Measurements from ENCODE around the gene ABCG1. TPM values are rescaled to one million over a fixed set of nuclear protein-coding genes. Genes with fewer than 3 reads are reported as not detected.

ABCG1 gene
- total RNA-seq, 1 experiment from 2014 or later, result not detected

DNA sequence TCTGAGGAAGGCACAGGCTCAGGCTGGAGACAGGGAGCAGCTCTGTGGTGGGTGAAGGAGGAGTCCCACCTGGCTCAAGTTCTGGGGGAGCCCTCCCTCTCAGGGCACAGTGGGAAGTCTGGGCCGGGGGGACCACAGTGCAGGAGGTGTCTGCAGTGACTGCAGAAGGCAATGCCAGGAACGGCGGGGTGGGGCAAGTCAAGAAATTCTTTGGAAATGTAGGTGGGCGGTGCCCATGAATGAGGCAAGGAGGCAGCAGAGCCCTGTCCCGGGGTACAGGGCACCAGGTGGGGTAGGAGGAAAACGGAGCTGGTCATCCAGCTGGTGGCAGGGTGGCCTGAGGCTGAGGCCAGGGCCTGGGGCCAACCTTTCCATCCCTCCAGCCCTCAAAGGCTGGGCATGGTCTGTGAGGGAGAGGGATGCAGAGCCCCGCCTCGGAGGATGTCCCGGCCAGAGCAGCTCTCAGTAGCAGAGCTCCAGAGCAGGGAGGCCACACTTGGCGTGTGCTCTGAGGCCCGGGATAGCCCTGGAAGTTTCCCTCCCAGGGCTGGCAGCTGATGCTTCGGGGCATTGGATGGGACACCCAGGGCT is 91.6 kb downstream of the ABCG1 start:
- Histone ChIP-seq H3K36me3 (ENCODE audit: control insufficient read depth, insufficient read depth, low read length) (no peaks in the 10 kb centered on the region; the same call in 1 of the 2 replicates), H3K9me3 (no peaks in the 10 kb centered on the region), H3K27me3 (replicated peaks; ENCODE audit: control insufficient read depth, insufficient read depth, low read length) (no peaks in the 10 kb centered on the region), H3K4me3 (ENCODE audit: low read depth, low read length) (no peak overlapping the region), H3K4me1 (peaks cover 16% of the 10 kb centered on the region)
- no TSS peak for BruUV-seq (replicated peaks)
- no peak for DNase-seq
- Mint-ChIP-seq H3K27me3 (ENCODE audit: insufficient read depth, unreplicated experiment) (peaks cover 3% of the 10 kb centered on the region), H3K4me1 (ENCODE audit: low read depth, unreplicated experiment) (peaks cover 6% of the 10 kb centered on the region), H3K4me3 (ENCODE audit: unreplicated experiment) (no peak overlapping the region), H3K9me3 (ENCODE audit: unreplicated experiment) (no peaks in the 10 kb centered on the region), H3K27ac (ENCODE audit: unreplicated experiment) (peak overlapping the region; percentile 9), H3K36me3 (ENCODE audit: insufficient read depth, unreplicated experiment) (no peaks in the 10 kb centered on the region)
- ChIA-PET POLR2A (no interaction called here), CTCF (interaction anchor here (0.6 to 2.9 kb wide), 8 partner anchors 28 to 165 kb away, joined by 3 to 15 read pairs (median 6); partner anchors contain the start of gene TFF1)
- TF ChIP-seq, protein P1, sequence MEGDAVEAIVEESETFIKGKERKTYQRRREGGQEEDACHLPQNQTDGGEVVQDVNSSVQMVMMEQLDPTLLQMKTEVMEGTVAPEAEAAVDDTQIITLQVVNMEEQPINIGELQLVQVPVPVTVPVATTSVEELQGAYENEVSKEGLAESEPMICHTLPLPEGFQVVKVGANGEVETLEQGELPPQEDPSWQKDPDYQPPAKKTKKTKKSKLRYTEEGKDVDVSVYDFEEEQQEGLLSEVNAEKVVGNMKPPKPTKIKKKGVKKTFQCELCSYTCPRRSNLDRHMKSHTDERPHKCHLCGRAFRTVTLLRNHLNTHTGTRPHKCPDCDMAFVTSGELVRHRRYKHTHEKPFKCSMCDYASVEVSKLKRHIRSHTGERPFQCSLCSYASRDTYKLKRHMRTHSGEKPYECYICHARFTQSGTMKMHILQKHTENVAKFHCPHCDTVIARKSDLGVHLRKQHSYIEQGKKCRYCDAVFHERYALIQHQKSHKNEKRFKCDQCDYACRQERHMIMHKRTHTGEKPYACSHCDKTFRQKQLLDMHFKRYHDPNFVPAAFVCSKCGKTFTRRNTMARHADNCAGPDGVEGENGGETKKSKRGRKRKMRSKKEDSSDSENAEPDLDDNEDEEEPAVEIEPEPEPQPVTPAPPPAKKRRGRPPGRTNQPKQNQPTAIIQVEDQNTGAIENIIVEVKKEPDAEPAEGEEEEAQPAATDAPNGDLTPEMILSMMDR (IDR thresholded peaks at IDR 0.05; ENCODE audit: insufficient read depth in 1 of 2, low read depth in 1 of 2, low read length in 1 of 2, severe bottlenecking in 1 of 2, unreplicated experiment in 1 of 2), result no peak
- intact Hi-C loops (cut with micrococcal nuclease; ENCODE audit: unreplicated experiment), result loop anchor here (10.0 kb wide), 2 partner anchors 54 to 224 kb away; partner anchors contain the start of gene TFF1

GRCh38 chr21:42311160-42311559 is 92.2 kb downstream of the ABCG1 start:
- Histone ChIP-seq H3K9me3 (no peaks in the 10 kb centered on the region), H3K4me3 (ENCODE audit: low read depth, low read length) (no peak overlapping the region), H3K36me3 (ENCODE audit: control insufficient read depth, insufficient read depth, low read length) (no peaks in the 10 kb centered on the region; the same call in 1 of the 2 replicates), H3K27me3 (replicated peaks; ENCODE audit: control insufficient read depth, insufficient read depth, low read length) (no peaks in the 10 kb centered on the region), H3K4me1 (peaks cover 20% of the 10 kb centered on the region)
- H3K4me1 Mint-ChIP-seq (ENCODE audit: low read depth, unreplicated experiment), result peaks cover 11% of the 10 kb centered on the region
- CTCF ChIA-PET, result interaction anchor here (1.0 to 1.9 kb wide), 5 partner anchors 27 to 166 kb away, joined by 3 to 8 read pairs (median 5); no protein-coding TSS in a partner anchor
- POLR2A ChIA-PET, result no interaction called here
- no peaks in the 10 kb centered on the region for H3K36me3 Mint-ChIP-seq (ENCODE audit: insufficient read depth, unreplicated experiment)
- no peak overlapping the region for H3K4me3 Mint-ChIP-seq (ENCODE audit: unreplicated experiment)
- no TSS peak for BruUV-seq (replicated peaks)
- TF ChIP-seq, protein P1 (IDR thresholded peaks at IDR 0.05; ENCODE audit: insufficient read depth in 1 of 2, low read depth in 1 of 2, low read length in 1 of 2, severe bottlenecking in 1 of 2, unreplicated experiment in 1 of 2), result no peak
- H3K27ac Mint-ChIP-seq (ENCODE audit: unreplicated experiment), result no peak overlapping the region
- intact Hi-C loops (cut with micrococcal nuclease; ENCODE audit: unreplicated experiment), result loop anchor here (10.0 kb wide), 2 partner anchors 54 to 224 kb away; partner anchors contain the start of gene TFF1
- no peaks in the 10 kb centered on the region for H3K9me3 Mint-ChIP-seq (ENCODE audit: unreplicated experiment)
- H3K27me3 Mint-ChIP-seq (ENCODE audit: insufficient read depth, unreplicated experiment), result peaks cover 3% of the 10 kb centered on the region
- no peak for DNase-seq

GRCh38 chr21:42311816-42312625 is 93.1 kb downstream of the ABCG1 start:
- TF ChIP-seq, protein P1 (IDR thresholded peaks at IDR 0.05; ENCODE audit: insufficient read depth in 1 of 2, low read depth in 1 of 2, low read length in 1 of 2, severe bottlenecking in 1 of 2, unreplicated experiment in 1 of 2), result no peak
- intact Hi-C loops (cut with micrococcal nuclease; ENCODE audit: unreplicated experiment), result loop anchor here (10.0 kb wide), 2 partner anchors 53 to 223 kb away; partner anchors contain the start of gene TFF1
- H3K4me1 Mint-ChIP-seq (ENCODE audit: low read depth, unreplicated experiment), result peaks cover 11% of the 10 kb centered on the region
- Histone ChIP-seq H3K9me3 (no peaks in the 10 kb centered on the region), H3K4me3 (ENCODE audit: low read depth, low read length) (no peak overlapping the region), H3K4me1 (peaks cover 28% of the 10 kb centered on the region), H3K27me3 (replicated peaks; ENCODE audit: control insufficient read depth, insufficient read depth, low read length) (no peaks in the 10 kb centered on the region), H3K36me3 (ENCODE audit: control insufficient read depth, insufficient read depth, low read length) (no peaks in the 10 kb centered on the region; the same call in 1 of the 2 replicates)
- no peak overlapping the region for H3K4me3 Mint-ChIP-seq (ENCODE audit: unreplicated experiment)
- no peak overlapping the region for H3K27ac Mint-ChIP-seq (ENCODE audit: unreplicated experiment)
- no peaks in the 10 kb centered on the region for H3K27me3 Mint-ChIP-seq (ENCODE audit: insufficient read depth, unreplicated experiment)
- no peaks in the 10 kb centered on the region for H3K36me3 Mint-ChIP-seq (ENCODE audit: insufficient read depth, unreplicated experiment)
- no peaks in the 10 kb centered on the region for H3K9me3 Mint-ChIP-seq (ENCODE audit: unreplicated experiment)
- CTCF ChIA-PET, result interaction anchor here (0.7 to 1.5 kb wide), 3 partner anchors 20 to 167 kb away, joined by 3 to 4 read pairs (median 4); no protein-coding TSS in a partner anchor
- peak in 1 of 2 experiments; percentile 23 for DNase-seq
- POLR2A ChIA-PET, result no interaction called here
- no TSS peak for BruUV-seq (replicated peaks)

Data from Caco-2 (cell line).